Adrenal gland (tissue), 12 donors: ENCODE data around the gene PLXNA2. TPM values are rescaled to one million over a fixed set of nuclear protein-coding genes. Genes with fewer than 3 reads are reported as not detected.

Experiments
- DNase-seq, 7 donors: peaks; one replicate each; pipeline ENCODE4 v3.0.0-alpha.2; 2019 to 2020
- H3K27ac ChIP-seq, 5 donors: fragments of 200-600 bp; sonication (generic) in 4 of 5; 1 replicate in 3 of 5; 2 replicates in 2 of 5; pipeline versions ENCODE4 v1.5.1 to v1.8.0; 2016 to 2020; ENCODE audit warnings: mild to moderate bottlenecking in 1 of 5
- H3K27me3 ChIP-seq: fragments of 200-600 bp; 2 replicates; pipeline ENCODE4 v1.8.0; 2021
- H3K36me3 ChIP-seq, 2 donors: fragments of 200-600 bp; replicated peaks in 1 of 2; 1 replicate in 1 of 2; 2 replicates in 1 of 2; pipeline versions ENCODE4 v1.5.1 to v1.8.0; 2018 to 2022
- H3K4me1 ChIP-seq, 2 donors: fragments of 200-600 bp; replicated peaks in 1 of 2; 1 replicate in 1 of 2; 2 replicates in 1 of 2; pipeline versions ENCODE4 v1.5.1 to v1.8.0; 2018 to 2021
- H3K4me3 ChIP-seq, 4 donors: fragments of 200-600 bp; sonication (generic) in 3 of 4; one replicate each; pipeline ENCODE4 v1.5.1; 2016 to 2018
- H3K9me3 ChIP-seq, 3 donors: fragments of 200-600 bp; sonication (generic) in 1 of 3; replicated peaks in 1 of 3; 1 replicate in 2 of 3; 2 replicates in 1 of 3; pipeline versions ENCODE4 v1.5.1 to v1.8.0; 2016 to 2021
- CTCF ChIP-seq, 6 experiments: fragments of 450-650 bp in 4 of 6; fragments of 200-600 bp in 2 of 6; sonication (generic) in 1 of 6; IDR thresholded peaks; 1 replicate in 5 of 6; 2 replicates in 1 of 6; pipeline versions ENCODE4 v1.5.1 to v1.8.0; 2016 to 2021; ENCODE audit warnings: antibody characterized with exemption in 6 of 6, mild to moderate bottlenecking in 2 of 6, moderate library complexity in 1 of 6
- POLR2A ChIP-seq, 2 donors: fragments of 450-650 bp; IDR thresholded peaks; one replicate each; pipeline ENCODE4 v1.6.1; 2017; ENCODE audit warnings: antibody characterized with exemption in 2 of 2, mild to moderate bottlenecking in 2 of 2, moderate library complexity in 1 of 2
- WGBS, 4 donors: extraction: QIAGEN DNeasy Blood & Tissue Kit in 2 of 4; methylation state at CpG; one replicate each; pipeline versions ENCODE4 v1.1.5 to v1.1.7; 2013 to 2017; 5-methylcytosine and 5-hydroxymethylcytosine counted together
- intact Hi-C, 2 donors: fragments of 100-400 bp; cut with DNase I; formaldehyde crosslinking; loops; one replicate each; pipeline versions ENCODE4 v1.14.1 to v1.15.0; 2022 to 2023
- polyA plus RNA-seq, 3 donors: library from polyadenylated mRNA; stranded (reverse); fragments of 200-250 nt in 2 of 3; fragments of 350-450 nt in 1 of 3; fragmentation: Illumina TruSeq in 1 of 3; extraction: RNeasy Lipid Tissue Mini Kit (QIAGEN cat#74804) in 1 of 3; gene quantifications; one replicate each; pipeline ENCODE4 v1.2.3, GENCODE V29; 2013 to 2014
- total RNA-seq, 9 donors: library from RNA; depleted of rRNA in 4 of 9; stranded (reverse); fragments of >200 nt in 4 of 9; fragments of 120-200 nt in 1 of 9; fragmentation: NEBNext Ultra II Directional in 1 of 9; extraction: Animal tissue kit (Norgen Biotek cat#: 25700) in 1 of 9; gene quantifications; one replicate each; pipeline versions ENCODE4 v1.1.0 to v1.2.4, GENCODE V29; 2013 to 2023
- donor health status: healthy with polysubstance abuse.
- donor health status: Bipolar disorder and iron deficiency.
- donor health status: DM: yes; HTN: yes; CAD: no.
- donor health status: DM: no; HTN: no; CAD: no.
- donor health status: DM: no; HTN: no; CAD: no.
- donor health status: DM: yes; HTN: yes; CAD: no.

PLXNA2 gene
- total and polyA plus RNA-seq, 12 donors = 2.7 to 9.4 (median 4.5) TPM

DNA sequence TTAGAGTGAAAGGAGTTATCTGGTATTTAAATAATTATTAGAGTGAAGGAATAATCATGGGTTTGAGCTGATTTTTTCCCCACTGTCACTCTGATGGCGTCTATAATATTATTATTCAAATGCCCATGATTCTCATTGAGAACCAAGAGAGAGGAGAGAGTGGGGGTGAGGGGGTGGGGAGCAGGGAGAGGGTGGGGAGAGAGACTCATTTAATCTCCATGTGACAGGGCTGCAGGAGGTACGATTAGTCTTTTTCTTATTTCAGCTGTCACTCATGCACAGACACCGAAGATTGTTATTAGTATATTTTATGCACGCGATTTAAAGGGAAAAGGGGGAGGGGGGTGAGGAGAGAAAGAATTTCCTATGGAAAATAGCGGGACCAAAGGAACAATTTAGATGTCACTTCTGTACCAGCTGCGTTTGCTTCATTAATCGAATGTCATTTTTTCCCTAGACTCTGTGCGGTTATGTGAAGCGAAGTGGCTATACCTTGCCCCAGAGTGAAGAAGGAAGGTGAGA is 19.9 kb downstream of the PLXNA2 start:
- Histone ChIP-seq H3K9me3 (no peaks in the 10 kb centered on the region), H3K27me3 (no peaks in the 10 kb centered on the region), H3K4me3 (no peak overlapping the region), H3K36me3 (no peaks in the 10 kb centered on the region), H3K27ac (no peak overlapping the region), H3K4me1 (peaks cover 0 to 34% of the 10 kb centered on the region in 2 donors)
- intact Hi-C loops = no loop called here
- TF ChIP-seq POLR2A (IDR thresholded peaks at IDR 0.05) (no peak), CTCF (IDR thresholded peaks at IDR 0.05) (no peak)
- DNase-seq = no peak
- WGBS, 4 donors = 88 to 92% (median 90%) methylated on average over 10 of the region's 10 CpGs

DNA sequence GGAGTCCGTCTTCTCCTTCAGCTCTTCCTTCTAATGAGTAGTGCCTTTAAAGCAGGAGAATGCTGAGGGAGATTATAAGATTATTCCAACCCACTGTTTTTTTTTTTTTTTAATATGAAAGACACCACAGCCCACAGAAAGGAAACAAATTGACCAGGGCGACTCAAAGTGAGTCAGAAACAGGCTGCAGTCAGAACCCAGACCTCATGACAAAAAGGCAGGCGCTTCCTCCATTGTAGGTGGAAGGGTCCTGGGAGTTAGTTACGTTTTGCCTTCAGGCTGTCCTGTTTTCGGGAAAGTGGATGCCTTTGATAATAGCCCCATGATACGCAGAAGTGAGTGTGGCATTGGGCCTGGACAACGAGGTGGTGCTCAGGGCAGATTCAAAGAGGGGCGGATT is 21.0 kb downstream of the PLXNA2 start:
- H3K4me1 ChIP-seq = peaks cover 0 to 43% of the 10 kb centered on the region in 2 donors
- H3K4me3 ChIP-seq = no peak overlapping the region
- TF ChIP-seq POLR2A (IDR thresholded peaks at IDR 0.05) (no peak), CTCF (IDR thresholded peaks at IDR 0.05) (no peak)
- 75 to 86% (median 82%) methylated on average over 8 of the region's 8 CpGs for WGBS, 4 donors
- no peak overlapping the region for H3K27ac ChIP-seq
- intact Hi-C loops = no loop called here
- no peaks in the 10 kb centered on the region for H3K36me3 ChIP-seq
- no peak for DNase-seq
- no peaks in the 10 kb centered on the region for H3K27me3 ChIP-seq
- H3K9me3 ChIP-seq = no peaks in the 10 kb centered on the region

- intact Hi-C loops = no loop called here
- no peaks in the 10 kb centered on the region for H3K9me3 ChIP-seq
Observed at GRCh38 chr1:208222376-208223126, 21.6 kb downstream of the PLXNA2 start.

GRCh38 chr1:208221291-208221622 is 22.9 kb downstream of the PLXNA2 start:
- no peak for DNase-seq
- Histone ChIP-seq H3K27me3 (no peaks in the 10 kb centered on the region), H3K4me3 (no peak overlapping the region), H3K9me3 (no peaks in the 10 kb centered on the region), H3K4me1 (peaks cover 0 to 25% of the 10 kb centered on the region in 2 donors), H3K27ac (no peak overlapping the region), H3K36me3 (peaks cover 0 to 4% of the 10 kb centered on the region in 2 donors)
- intact Hi-C loops = no loop called here
- WGBS, 4 donors = 55 to 85% (median 83%) methylated on average over 1 of the region's 1 CpG
- TF ChIP-seq CTCF (IDR thresholded peaks at IDR 0.05) = no peak
- no peak for TF ChIP-seq POLR2A (IDR thresholded peaks at IDR 0.05)

More at GRCh38 chr1:208222376-208223126, 21.6 kb downstream of the PLXNA2 start:
- no peak for TF ChIP-seq CTCF (IDR thresholded peaks at IDR 0.05)
- H3K4me1 ChIP-seq = peaks cover 0 to 38% of the 10 kb centered on the region in 2 donors
- no peaks in the 10 kb centered on the region for H3K36me3 ChIP-seq
- no peaks in the 10 kb centered on the region for H3K27me3 ChIP-seq
- no peak for DNase-seq
- H3K4me3 ChIP-seq = no peak overlapping the region
- no peak overlapping the region for H3K27ac ChIP-seq
- 87 to 91% (median 88%) methylated on average over 14 of the region's 14 CpGs for WGBS, 4 donors
